HL-60 (cell line): ENCODE data around the gene GDF11.

Experiments used
- DNase-seq, 2 experiments: peaks; one replicate each; pipeline ENCODE4 v3.0.0-alpha.2; 2010 to 2020; ENCODE audit warnings: low read depth in 1 of 2, low spot score in 1 of 2
- H3K27ac ChIP-seq: fragments of 250-450 bp; sonication (Bioruptor Pico); replicated peaks from 2 replicates; pipeline ENCODE4 v1.5.1; 2020; ENCODE audit warnings: mild to moderate bottlenecking, moderate library complexity
- H3K27me3 ChIP-seq: fragments of 250-450 bp; sonication (Bioruptor Pico); 2 replicates; pipeline ENCODE4 v1.5.1; 2021; ENCODE audit warnings: mild to moderate bottlenecking, moderate library complexity; ENCODE audit not compliant: insufficient read depth, poor library complexity, severe bottlenecking
- H3K4me3 ChIP-seq: replicated peaks from 2 replicates; pipeline ENCODE4 v1.5.1; 2011; ENCODE audit warnings: mild to moderate bottlenecking, control low read depth, low read length; ENCODE audit not compliant: insufficient read depth
- GABPA ChIP-seq: IDR thresholded peaks from 2 replicates; pipeline ENCODE4 v1.6.1; 2012; ENCODE audit warnings: low read depth
- POLR2AphosphoS5 ChIP-seq: IDR thresholded peaks from 2 replicates; pipeline ENCODE4 v1.6.1; 2012; ENCODE audit warnings: low read depth
- SPI1 ChIP-seq: IDR thresholded peaks from 2 replicates; pipeline ENCODE4 v1.6.1; 2012; ENCODE audit warnings: low read depth, mild to moderate bottlenecking, borderline replicate concordance
- TF ChIP-seq, protein P1 (sequence below): IDR thresholded peaks from one replicate; pipeline ENCODE4 v1.5.1; 2011; ENCODE audit warnings: low read length, control low read depth, inconsistent platforms; ENCODE audit not compliant: insufficient read depth
- TF ChIP-seq, protein P2 (sequence below): IDR thresholded peaks from 2 replicates; pipeline ENCODE4 v1.6.1; 2012; ENCODE audit warnings: low read depth; ENCODE audit not compliant: insufficient replicate concordance

Gene GDF11

DNA sequence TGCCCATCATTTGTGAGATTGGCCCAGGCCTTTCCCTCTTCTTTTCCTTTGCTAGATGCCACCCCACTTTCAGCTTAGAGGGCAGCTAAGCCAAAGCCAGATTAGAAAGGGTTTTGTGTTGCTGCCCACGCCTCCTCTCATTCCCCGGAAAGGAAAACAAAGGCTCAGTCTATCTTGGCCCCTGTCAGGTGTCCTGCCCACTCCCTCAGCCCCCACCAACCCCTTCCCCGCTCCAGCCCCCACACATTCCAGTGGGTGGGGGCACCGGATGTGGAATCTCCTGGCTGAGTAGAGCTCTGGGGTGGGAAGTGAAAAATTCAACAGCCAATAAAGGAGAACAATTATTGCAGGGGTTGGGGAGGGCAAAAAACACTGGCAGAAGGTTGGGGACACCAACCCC is 24.9 kb upstream of the GDF11 start:
- no peak for DNase-seq

DNA sequence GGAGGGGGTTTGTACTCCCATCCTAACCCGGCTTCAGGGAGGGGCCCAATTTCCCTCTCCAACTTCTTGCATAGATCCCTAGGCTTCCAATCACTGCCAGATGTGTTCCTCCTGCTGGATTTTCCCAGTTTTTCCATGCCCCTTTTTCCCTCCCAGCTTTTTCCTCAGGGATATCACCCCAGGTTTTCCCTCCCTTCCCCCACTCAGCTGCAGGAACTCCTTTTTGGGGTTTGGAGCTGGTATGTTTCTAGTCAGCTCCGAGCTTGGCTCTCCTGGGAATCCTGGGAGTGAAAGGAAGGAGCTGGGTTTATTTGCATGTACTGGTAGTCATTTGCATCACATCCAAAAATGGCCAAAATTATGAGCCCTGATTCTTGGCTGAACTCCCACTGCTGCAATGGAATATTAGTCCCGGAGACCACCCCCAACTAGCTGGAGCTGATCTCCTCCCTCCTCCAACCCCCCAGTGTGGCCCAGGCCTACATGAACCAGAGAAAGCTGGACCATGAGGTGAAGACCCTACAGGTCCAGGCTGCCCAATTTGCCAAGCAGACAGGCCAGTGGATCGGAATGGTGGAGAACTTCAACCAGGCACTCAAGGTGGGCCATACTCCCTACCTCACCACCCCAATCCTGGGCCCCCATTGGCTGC is 24.2 kb upstream of the GDF11 start:
- Histone ChIP-seq H3K4me3 (no peak overlapping the region), H3K27ac (no peak overlapping the region), H3K27me3 (no peaks in the 10 kb centered on the region)
- TF ChIP-seq, protein P1, sequence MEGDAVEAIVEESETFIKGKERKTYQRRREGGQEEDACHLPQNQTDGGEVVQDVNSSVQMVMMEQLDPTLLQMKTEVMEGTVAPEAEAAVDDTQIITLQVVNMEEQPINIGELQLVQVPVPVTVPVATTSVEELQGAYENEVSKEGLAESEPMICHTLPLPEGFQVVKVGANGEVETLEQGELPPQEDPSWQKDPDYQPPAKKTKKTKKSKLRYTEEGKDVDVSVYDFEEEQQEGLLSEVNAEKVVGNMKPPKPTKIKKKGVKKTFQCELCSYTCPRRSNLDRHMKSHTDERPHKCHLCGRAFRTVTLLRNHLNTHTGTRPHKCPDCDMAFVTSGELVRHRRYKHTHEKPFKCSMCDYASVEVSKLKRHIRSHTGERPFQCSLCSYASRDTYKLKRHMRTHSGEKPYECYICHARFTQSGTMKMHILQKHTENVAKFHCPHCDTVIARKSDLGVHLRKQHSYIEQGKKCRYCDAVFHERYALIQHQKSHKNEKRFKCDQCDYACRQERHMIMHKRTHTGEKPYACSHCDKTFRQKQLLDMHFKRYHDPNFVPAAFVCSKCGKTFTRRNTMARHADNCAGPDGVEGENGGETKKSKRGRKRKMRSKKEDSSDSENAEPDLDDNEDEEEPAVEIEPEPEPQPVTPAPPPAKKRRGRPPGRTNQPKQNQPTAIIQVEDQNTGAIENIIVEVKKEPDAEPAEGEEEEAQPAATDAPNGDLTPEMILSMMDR = no peak
- TF ChIP-seq POLR2AphosphoS5 (no peak), GABPA (no peak), SPI1 (no peak)
- TF ChIP-seq, protein P2, sequence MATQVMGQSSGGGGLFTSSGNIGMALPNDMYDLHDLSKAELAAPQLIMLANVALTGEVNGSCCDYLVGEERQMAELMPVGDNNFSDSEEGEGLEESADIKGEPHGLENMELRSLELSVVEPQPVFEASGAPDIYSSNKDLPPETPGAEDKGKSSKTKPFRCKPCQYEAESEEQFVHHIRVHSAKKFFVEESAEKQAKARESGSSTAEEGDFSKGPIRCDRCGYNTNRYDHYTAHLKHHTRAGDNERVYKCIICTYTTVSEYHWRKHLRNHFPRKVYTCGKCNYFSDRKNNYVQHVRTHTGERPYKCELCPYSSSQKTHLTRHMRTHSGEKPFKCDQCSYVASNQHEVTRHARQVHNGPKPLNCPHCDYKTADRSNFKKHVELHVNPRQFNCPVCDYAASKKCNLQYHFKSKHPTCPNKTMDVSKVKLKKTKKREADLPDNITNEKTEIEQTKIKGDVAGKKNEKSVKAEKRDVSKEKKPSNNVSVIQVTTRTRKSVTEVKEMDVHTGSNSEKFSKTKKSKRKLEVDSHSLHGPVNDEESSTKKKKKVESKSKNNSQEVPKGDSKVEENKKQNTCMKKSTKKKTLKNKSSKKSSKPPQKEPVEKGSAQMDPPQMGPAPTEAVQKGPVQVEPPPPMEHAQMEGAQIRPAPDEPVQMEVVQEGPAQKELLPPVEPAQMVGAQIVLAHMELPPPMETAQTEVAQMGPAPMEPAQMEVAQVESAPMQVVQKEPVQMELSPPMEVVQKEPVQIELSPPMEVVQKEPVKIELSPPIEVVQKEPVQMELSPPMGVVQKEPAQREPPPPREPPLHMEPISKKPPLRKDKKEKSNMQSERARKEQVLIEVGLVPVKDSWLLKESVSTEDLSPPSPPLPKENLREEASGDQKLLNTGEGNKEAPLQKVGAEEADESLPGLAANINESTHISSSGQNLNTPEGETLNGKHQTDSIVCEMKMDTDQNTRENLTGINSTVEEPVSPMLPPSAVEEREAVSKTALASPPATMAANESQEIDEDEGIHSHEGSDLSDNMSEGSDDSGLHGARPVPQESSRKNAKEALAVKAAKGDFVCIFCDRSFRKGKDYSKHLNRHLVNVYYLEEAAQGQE = no peak
- no peak for DNase-seq

More for the DNA sequence above, 24.9 kb upstream of the GDF11 start:
- TF ChIP-seq, protein P1 = no peak
- no peak for TF ChIP-seq GABPA
- TF ChIP-seq, protein P2 = no peak
- no peak for TF ChIP-seq SPI1
- no peak for TF ChIP-seq POLR2AphosphoS5
- no peak overlapping the region for H3K4me3 ChIP-seq
- H3K27me3 ChIP-seq = no peaks in the 10 kb centered on the region
- no peak overlapping the region for H3K27ac ChIP-seq

DNA sequence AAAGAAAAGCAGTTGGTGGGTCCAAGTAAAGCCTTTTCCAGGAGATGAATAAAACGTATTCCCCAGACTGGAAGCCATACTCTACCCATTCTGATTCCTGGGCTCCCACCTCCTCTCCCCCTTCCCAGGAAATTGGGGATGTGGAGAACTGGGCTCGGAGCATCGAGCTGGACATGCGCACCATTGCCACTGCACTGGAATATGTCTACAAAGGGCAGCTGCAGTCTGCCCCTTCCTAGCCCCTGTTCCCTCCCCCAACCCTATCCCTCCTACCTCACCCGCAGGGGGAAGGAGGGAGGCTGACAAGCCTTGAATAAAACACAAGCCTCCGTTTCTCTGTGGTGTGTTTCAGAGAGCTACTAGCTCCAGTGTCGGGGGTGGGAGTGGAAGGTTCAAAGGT is 23.6 kb upstream of the GDF11 start:
- TF ChIP-seq, protein P2 = no peak
- TF ChIP-seq GABPA = no peak
- TF ChIP-seq, protein P1 = no peak
- no peak for TF ChIP-seq POLR2AphosphoS5
- no peak for TF ChIP-seq SPI1
- Histone ChIP-seq H3K27ac (no peak overlapping the region), H3K27me3 (no peaks in the 10 kb centered on the region), H3K4me3 (no peak overlapping the region)
- no peak for DNase-seq
